ENCODE data around the gene ARID5B.

Gene ARID5B

GRCh38 chr10:62106929-62107519 is 205.5 kb downstream of the ARID5B start (continued):
- TF ChIP-seq ZBTB44 (tag by site-specific recombination; IDR thresholded peaks at IDR 0.05), result no peak

DNA sequence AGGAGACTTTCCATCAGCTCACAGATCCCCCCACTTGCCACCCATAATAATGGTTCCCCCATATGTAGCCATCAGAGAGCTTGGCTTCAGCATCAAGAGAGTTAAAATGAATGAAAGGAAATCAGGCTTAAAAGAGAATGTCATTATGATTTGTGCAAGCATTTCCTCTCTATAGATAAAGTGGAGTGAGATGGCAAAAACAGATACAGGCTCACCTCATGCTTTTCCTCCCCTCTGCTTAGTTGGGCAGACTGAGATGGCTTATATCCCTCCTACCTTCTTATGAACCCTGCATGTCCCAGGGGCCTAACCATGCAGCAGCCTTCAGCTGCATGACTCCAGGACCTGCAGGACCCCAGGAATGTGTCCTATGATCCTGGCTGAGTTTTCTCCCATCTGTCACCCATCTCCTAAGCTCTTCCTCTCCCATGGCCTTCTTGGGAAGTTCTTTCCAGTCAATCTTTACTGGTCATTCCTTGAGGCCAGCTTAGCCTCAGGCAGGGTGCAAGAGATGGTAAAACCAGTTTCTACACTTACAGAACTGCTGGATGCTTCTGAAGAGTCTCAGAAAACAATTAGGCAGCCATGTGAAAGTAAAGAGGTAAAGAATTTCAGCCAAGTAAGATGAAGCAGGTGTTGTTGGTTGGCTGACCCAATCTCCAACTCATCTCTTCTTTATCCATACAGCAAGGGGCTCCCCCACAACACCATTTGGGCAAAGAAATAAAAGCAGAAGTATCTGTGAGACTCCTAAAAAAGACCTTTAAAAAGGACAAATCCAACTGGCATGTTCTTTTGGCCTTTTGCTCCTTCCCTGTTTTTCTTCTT is 207.5 kb downstream of the ARID5B start:
- no peaks in the 10 kb centered on the region for H3K9me3 ChIP-seq (ENCODE audit: control insufficient read depth, insufficient read depth, low read depth, low read length)
- H3K4me3 ChIP-seq (ENCODE audit: low read depth, low read length), result no peak overlapping the region
- no peaks in the 10 kb centered on the region for H3K36me3 ChIP-seq (ENCODE audit: control insufficient read depth in 2 of 2, insufficient read depth in 1 of 2, low read length in 2 of 2)
- TF ChIP-seq ZNF776 (tag by site-specific recombination; IDR thresholded peaks at IDR 0.05; ENCODE audit: borderline replicate concordance) (no peak), ZNF654 (tag by site-specific recombination; IDR thresholded peaks at IDR 0.05; ENCODE audit: low read depth) (no peak), ZNF146 (tag by site-specific recombination; IDR thresholded peaks at IDR 0.05) (no peak), ZNF677 (tag by site-specific recombination; IDR thresholded peaks at IDR 0.05) (no peak), ZNF302 (tag by site-specific recombination; IDR thresholded peaks at IDR 0.05; ENCODE audit: low read depth) (no peak), GLIS1 (tag by site-specific recombination; IDR thresholded peaks at IDR 0.05) (no peak), ZSCAN23 (tag by site-specific recombination; IDR thresholded peaks at IDR 0.05) (no peak), MYNN (tag by site-specific recombination; IDR thresholded peaks at IDR 0.05; ENCODE audit: borderline replicate concordance) (no peak)
- TF ChIP-seq, protein P1, sequence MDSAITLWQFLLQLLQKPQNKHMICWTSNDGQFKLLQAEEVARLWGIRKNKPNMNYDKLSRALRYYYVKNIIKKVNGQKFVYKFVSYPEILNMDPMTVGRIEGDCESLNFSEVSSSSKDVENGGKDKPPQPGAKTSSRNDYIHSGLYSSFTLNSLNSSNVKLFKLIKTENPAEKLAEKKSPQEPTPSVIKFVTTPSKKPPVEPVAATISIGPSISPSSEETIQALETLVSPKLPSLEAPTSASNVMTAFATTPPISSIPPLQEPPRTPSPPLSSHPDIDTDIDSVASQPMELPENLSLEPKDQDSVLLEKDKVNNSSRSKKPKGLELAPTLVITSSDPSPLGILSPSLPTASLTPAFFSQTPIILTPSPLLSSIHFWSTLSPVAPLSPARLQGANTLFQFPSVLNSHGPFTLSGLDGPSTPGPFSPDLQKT (IDR thresholded peaks at IDR 0.05; ENCODE audit: borderline replicate concordance, low read depth, low read length), result no peak
- ChIA-PET POLR2A (no interaction called here), CTCF (no interaction called here)
- H3K27ac ChIP-seq (ENCODE audit: extremely low read depth, low read depth, low read length), result no peak overlapping the region
- H3K4me1 ChIP-seq (ENCODE audit: control insufficient read depth, insufficient read depth, low read length), result no peaks in the 10 kb centered on the region

GRCh38 chr10:62109587-62110293 is 208.2 kb downstream of the ARID5B start:
- ChIA-PET POLR2A (no interaction called here), CTCF (no interaction called here)
- no peak overlapping the region for H3K27ac ChIP-seq (ENCODE audit: extremely low read depth, low read depth, low read length)
- H3K4me3 ChIP-seq (ENCODE audit: low read depth, low read length), result no peak overlapping the region
- no peaks in the 10 kb centered on the region for H3K4me1 ChIP-seq (ENCODE audit: control insufficient read depth, insufficient read depth, low read length)
- TF ChIP-seq ZNF175 (tag by site-specific recombination; IDR thresholded peaks at IDR 0.05) (no peak), ZNF529 (tag by site-specific recombination; IDR thresholded peaks at IDR 0.05; ENCODE audit: insufficient replicate concordance) (no peak), ZNF488 (tag by site-specific recombination; IDR thresholded peaks at IDR 0.05) (no peak), TCF7L2 (IDR thresholded peaks at IDR 0.05; ENCODE audit: borderline replicate concordance, low read depth, low read length) (no peak), ZSCAN16 (tag by site-specific recombination; IDR thresholded peaks at IDR 0.05) (no peak), ZBTB8A (tag by site-specific recombination; IDR thresholded peaks at IDR 0.05) (no peak), ZBTB17 (tag by site-specific recombination; IDR thresholded peaks at IDR 0.05) (no peak)
- no peaks in the 10 kb centered on the region for H3K9me3 ChIP-seq (ENCODE audit: control insufficient read depth, insufficient read depth, low read depth, low read length)
- no peaks in the 10 kb centered on the region for H3K36me3 ChIP-seq (ENCODE audit: control insufficient read depth in 2 of 2, insufficient read depth in 1 of 2, low read length in 2 of 2)

All from HEK293 (cell line).